Smooth muscle cell (in vitro differentiated cells): ENCODE data around the gene RPRD2. TPM values are rescaled to one million over a fixed set of nuclear protein-coding genes. Genes with fewer than 3 reads are reported as not detected.

Experiments used
- DNase-seq: peaks from one replicate; lab custom pipeline; 2025; ENCODE audit not compliant: unreplicated experiment; lab: John Stamatoyannopoulos, UW
- H2AFZ ChIP-seq: fragments of 200-600 bp; sonication (generic); 2 replicates; pipeline ENCODE4 v1.6.0; 2016; ENCODE audit warnings: antibody characterized with exemption, low read depth, mild to moderate bottlenecking
- H3F3A ChIP-seq: fragments of 200-600 bp; sonication (generic); 2 replicates; pipeline ENCODE4 v1.6.0; 2017; ENCODE audit warnings: antibody characterized with exemption, low read depth
- H3K27ac ChIP-seq: fragments of 200-600 bp; sonication (generic); 2 replicates; pipeline ENCODE4 v1.5.1; 2016; ENCODE audit warnings: low read depth, mild to moderate bottlenecking
- H3K27me3 ChIP-seq: fragments of 200-600 bp; sonication (generic); 2 replicates; pipeline ENCODE4 v1.6.1; 2016; ENCODE audit warnings: low read depth, mild to moderate bottlenecking
- H3K36me3 ChIP-seq: fragments of 200-600 bp; sonication (generic); 2 replicates; pipeline ENCODE4 v1.5.1; 2016; ENCODE audit warnings: low read depth
- H3K4me1 ChIP-seq: fragments of 200-600 bp; sonication (generic); 2 replicates; pipeline ENCODE4 v1.5.1; 2016; ENCODE audit warnings: low read depth
- H3K4me2 ChIP-seq: fragments of 200-600 bp; sonication (generic); 2 replicates; pipeline ENCODE4 v1.6.0; 2016; ENCODE audit warnings: mild to moderate bottlenecking
- H3K4me3 ChIP-seq: fragments of 200-600 bp; sonication (generic); 2 replicates; pipeline ENCODE4 v1.5.1; 2016; ENCODE audit warnings: mild to moderate bottlenecking
- H3K79me2 ChIP-seq: fragments of 200-600 bp; sonication (generic); 2 replicates; pipeline ENCODE4 v1.6.0; 2016; ENCODE audit warnings: low read depth, mild to moderate bottlenecking
- H3K9ac ChIP-seq: fragments of 200-600 bp; sonication (generic); 2 replicates; pipeline ENCODE4 v1.6.0; 2016; ENCODE audit warnings: low read depth
- H3K9me3 ChIP-seq: fragments of 200-600 bp; sonication (generic); replicated peaks from 2 replicates; pipeline ENCODE4 v1.5.1; 2016; ENCODE audit warnings: low read depth
- H4K20me1 ChIP-seq: fragments of 200-600 bp; sonication (generic); 2 replicates; pipeline ENCODE4 v1.6.0; 2016; ENCODE audit warnings: low read depth
- WGBS: methylation state at CpG from one replicate; pipeline ENCODE4 v1.1.7; 2016; ENCODE audit warnings: low lambda C conversion rate; 5-methylcytosine and 5-hydroxymethylcytosine counted together
- polyA plus RNA-seq: library from polyadenylated mRNA; unstranded; fragments of >200 nt; fragmentation: Nextera tagmentation; extraction: Ambion mirVana; gene quantifications from 2 replicates; pipeline ENCODE4 v1.2.1, GENCODE V29; 2016
- total RNA-seq: library from RNA; depleted of rRNA; stranded (reverse); fragments of >200 nt; gene quantifications from 2 replicates; pipeline ENCODE4 v1.2.3, GENCODE V29; 2014
- TF ChIP-seq, protein P1 (sequence below): fragments of 200-600 bp; sonication (generic); IDR thresholded peaks from 2 replicates; pipeline ENCODE4 v1.5.1; 2017; ENCODE audit warnings: borderline replicate concordance, mild to moderate bottlenecking, antibody characterized with exemption; ENCODE audit not compliant: insufficient read depth, poor library complexity, severe bottlenecking

The RPRD2 gene
- total and polyA plus RNA-seq, 2 experiments from 2014 or later = 14.2 to 17.1 TPM

- Histone ChIP-seq H3K27ac (peak overlapping the region; percentile 81), H3K4me3 (peak overlapping the region; percentile 83), H3K79me2 (peaks cover 29% of the 10 kb centered on the region), H3K9me3 (no peaks in the 10 kb centered on the region), H3K27me3 (no peaks in the 10 kb centered on the region), H3K36me3 (no peaks in the 10 kb centered on the region), H3K4me1 (peaks cover 19% of the 10 kb centered on the region), H3F3A (no peaks in the 10 kb centered on the region), H2AFZ (peak overlapping the region; percentile 75), H4K20me1 (peaks cover 13% of the 10 kb centered on the region), H3K4me2 (peak overlapping the region; percentile 87), H3K9ac (peak overlapping the region; percentile 71)
- DNase-seq = no peak
- TF ChIP-seq, protein P1, sequence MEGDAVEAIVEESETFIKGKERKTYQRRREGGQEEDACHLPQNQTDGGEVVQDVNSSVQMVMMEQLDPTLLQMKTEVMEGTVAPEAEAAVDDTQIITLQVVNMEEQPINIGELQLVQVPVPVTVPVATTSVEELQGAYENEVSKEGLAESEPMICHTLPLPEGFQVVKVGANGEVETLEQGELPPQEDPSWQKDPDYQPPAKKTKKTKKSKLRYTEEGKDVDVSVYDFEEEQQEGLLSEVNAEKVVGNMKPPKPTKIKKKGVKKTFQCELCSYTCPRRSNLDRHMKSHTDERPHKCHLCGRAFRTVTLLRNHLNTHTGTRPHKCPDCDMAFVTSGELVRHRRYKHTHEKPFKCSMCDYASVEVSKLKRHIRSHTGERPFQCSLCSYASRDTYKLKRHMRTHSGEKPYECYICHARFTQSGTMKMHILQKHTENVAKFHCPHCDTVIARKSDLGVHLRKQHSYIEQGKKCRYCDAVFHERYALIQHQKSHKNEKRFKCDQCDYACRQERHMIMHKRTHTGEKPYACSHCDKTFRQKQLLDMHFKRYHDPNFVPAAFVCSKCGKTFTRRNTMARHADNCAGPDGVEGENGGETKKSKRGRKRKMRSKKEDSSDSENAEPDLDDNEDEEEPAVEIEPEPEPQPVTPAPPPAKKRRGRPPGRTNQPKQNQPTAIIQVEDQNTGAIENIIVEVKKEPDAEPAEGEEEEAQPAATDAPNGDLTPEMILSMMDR = no peak
- WGBS = 88% methylated on average over 22 of the region's 22 CpGs
These were observed 1.1 kb upstream of the RPRD2 start for GRCh38 chr1:150362721-150363425.

GRCh38 chr1:150364231-150365003 is 470 bp downstream of the RPRD2 start:
- peak; percentile 61 for DNase-seq
- H3K27me3 ChIP-seq = no peaks in the 10 kb centered on the region
- peak overlapping the region; percentile 81 for H3K27ac ChIP-seq
- H3K4me2 ChIP-seq = peak overlapping the region; percentile 87
- peaks cover 19% of the 10 kb centered on the region for H3K4me1 ChIP-seq
- H3F3A ChIP-seq = no peaks in the 10 kb centered on the region
- H4K20me1 ChIP-seq = peaks cover 24% of the 10 kb centered on the region
- TF ChIP-seq, protein P1 = no peak
- WGBS = 1% methylated on average over 50 of the region's 50 CpGs
- H2AFZ ChIP-seq = peak overlapping the region; percentile 87
- peaks cover 43% of the 10 kb centered on the region for H3K79me2 ChIP-seq
- H3K4me3 ChIP-seq = peak overlapping the region; percentile 83
- peak overlapping the region; percentile 88 for H3K9ac ChIP-seq
- no peaks in the 10 kb centered on the region for H3K9me3 ChIP-seq
- H3K36me3 ChIP-seq = no peaks in the 10 kb centered on the region

DNA sequence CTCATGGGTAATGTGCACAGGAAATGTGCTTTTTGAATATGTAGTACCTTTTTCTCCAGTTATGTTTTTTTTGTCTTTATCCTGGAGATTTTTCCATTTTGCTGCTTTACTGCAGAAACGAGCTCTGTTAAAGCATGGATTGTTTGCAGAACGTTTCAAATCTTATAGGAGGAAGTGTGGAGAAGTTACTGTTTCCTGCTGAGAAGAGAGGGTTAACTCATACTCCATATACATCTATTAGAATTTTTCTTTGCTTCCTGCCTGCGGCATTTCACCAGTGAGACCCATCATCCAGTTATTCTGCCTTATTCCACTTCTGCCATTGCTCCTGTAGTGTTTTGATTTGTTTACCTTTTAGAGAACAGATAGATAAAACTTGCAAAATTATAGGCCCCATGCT is 2.0 kb downstream of the RPRD2 start:
- Histone ChIP-seq H3K79me2 (peaks cover 58% of the 10 kb centered on the region), H3K27me3 (no peaks in the 10 kb centered on the region), H3K9ac (peak overlapping the region; percentile 88), H3K9me3 (no peaks in the 10 kb centered on the region), H4K20me1 (peaks cover 37% of the 10 kb centered on the region), H3K4me2 (peak overlapping the region; percentile 87), H3K4me3 (peak overlapping the region; percentile 83), H3K4me1 (peaks cover 19% of the 10 kb centered on the region), H3K27ac (peak overlapping the region; percentile 81), H2AFZ (no peak overlapping the region), H3F3A (no peaks in the 10 kb centered on the region), H3K36me3 (no peaks in the 10 kb centered on the region)
- no peak for DNase-seq
- TF ChIP-seq, protein P1 = no peak
- 7% methylated on average over 3 of the region's 3 CpGs for WGBS
